Activated CD8-positive, alpha-beta T cell treated with anti-CD3 and anti-CD28 coated beads, Interleukin-2, amount 10 ng/mL, durations not matched to agents 7 days and 5 days (primary cell): ENCODE results near the gene GPC5. TPM values are rescaled to one million over a fixed set of nuclear protein-coding genes. Genes with fewer than 3 reads are reported as not detected.
"Not testable (repeated sequence)": the region's sequence is repeated elsewhere in the genome, so short reads cannot be mapped to it uniquely, and the experiment has no call there.

Source experiments
- ATAC-seq: fragments of 150-1000 bp; cut with Tn5 transposase; one replicate; pipeline ENCODE4 v1.10.0; 2021; ENCODE audit warnings: moderate library complexity
- CTCF ChIA-PET: fragments of 350-600 bp; sonication (Branson Sonifier 250); formaldehyde crosslinking; loops from one replicate; lab custom pipeline; 2021; ENCODE audit warnings: antibody characterized with exemption; lab: Charles Lee
- POLR2A ChIA-PET: fragments of 350-600 bp; sonication (Branson Sonifier 250); formaldehyde crosslinking; loops from one replicate; lab custom pipeline; 2021; ENCODE audit warnings: antibody characterized with exemption; lab: Charles Lee
- DNase-seq: peaks from one replicate; pipeline ENCODE4 v3.0.0-alpha.2; 2020
- H3K27ac Mint-ChIP-seq: one replicate; pipeline ENCODE4 v1.8.0; 2021; ENCODE audit warnings: mild to moderate bottlenecking, mixed read lengths
- H3K27me3 Mint-ChIP-seq: one replicate; pipeline ENCODE4 v1.8.0; 2021; ENCODE audit warnings: low read depth, mixed read lengths
- H3K36me3 Mint-ChIP-seq: one replicate; pipeline ENCODE4 v1.8.0; 2021; ENCODE audit warnings: low read depth, mixed read lengths
- H3K4me1 Mint-ChIP-seq: one replicate; pipeline ENCODE4 v1.8.0; 2021; ENCODE audit warnings: low read depth, mixed read lengths
- H3K4me3 Mint-ChIP-seq: one replicate; pipeline ENCODE4 v1.8.0; 2021; ENCODE audit warnings: mild to moderate bottlenecking, mixed read lengths
- H3K9me3 Mint-ChIP-seq: one replicate; pipeline ENCODE4 v1.8.0; 2022; ENCODE audit warnings: mixed read lengths; ENCODE audit not compliant: insufficient read depth
- total RNA-seq, 2 experiments: library from RNA; stranded (reverse); gene quantifications; one replicate each; pipeline ENCODE4 v1.2.3, GENCODE V29; 2021

The GPC5 gene
- total RNA-seq, 2 experiments from 2014 or later: not detected

- ChIA-PET POLR2A (no interaction called here), CTCF (no interaction called here)
- no peak overlapping the region for H3K27ac Mint-ChIP-seq
- ATAC-seq (no peak), DNase-seq (no peak)
- no peaks in the 10 kb centered on the region for H3K4me1 Mint-ChIP-seq
- no peak overlapping the region for H3K4me3 Mint-ChIP-seq
- H3K36me3 Mint-ChIP-seq: no peaks in the 10 kb centered on the region
- peaks cover 12% of the 10 kb centered on the region for H3K9me3 Mint-ChIP-seq
- no peaks in the 10 kb centered on the region for H3K27me3 Mint-ChIP-seq
Observed at GRCh38 chr13:92512852-92513251, 1114.4 kb downstream of the GPC5 start.

GRCh38 chr13:92513672-92514071 is 1115.3 kb downstream of the GPC5 start:
- ATAC-seq (no peak), DNase-seq (no peak)
- Mint-ChIP-seq H3K27me3 (no peaks in the 10 kb centered on the region), H3K4me3 (no peak overlapping the region), H3K9me3 (peaks cover 12% of the 10 kb centered on the region), H3K27ac (no peak overlapping the region), H3K36me3 (no peaks in the 10 kb centered on the region), H3K4me1 (no peaks in the 10 kb centered on the region)
- POLR2A ChIA-PET: no interaction called here
- CTCF ChIA-PET: no interaction called here

GRCh38 chr13:92514420-92515125 is 1116.2 kb downstream of the GPC5 start:
- ATAC-seq (no peak), DNase-seq (no peak)
- ChIA-PET CTCF (no interaction called here), POLR2A (no interaction called here)
- Mint-ChIP-seq H3K27ac (no peak overlapping the region), H3K9me3 (peaks cover 19% of the 10 kb centered on the region), H3K27me3 (no peaks in the 10 kb centered on the region), H3K4me1 (no peaks in the 10 kb centered on the region), H3K4me3 (no peak overlapping the region), H3K36me3 (no peaks in the 10 kb centered on the region)

GRCh38 chr13:92516878-92517277 is 1118.5 kb downstream of the GPC5 start:
- POLR2A ChIA-PET, H3K27ac Mint-ChIP-seq, H3K36me3 Mint-ChIP-seq, ATAC-seq, DNase-seq, H3K27me3 Mint-ChIP-seq, CTCF ChIA-PET, H3K4me1 Mint-ChIP-seq, H3K4me3 Mint-ChIP-seq: not testable (repeated sequence)
- H3K9me3 Mint-ChIP-seq: peaks cover 20% of the 10 kb centered on the region

- H3K4me3 Mint-ChIP-seq, ATAC-seq, DNase-seq, H3K36me3 Mint-ChIP-seq, H3K27me3 Mint-ChIP-seq, H3K27ac Mint-ChIP-seq, CTCF ChIA-PET, POLR2A ChIA-PET, H3K4me1 Mint-ChIP-seq: not testable (repeated sequence)
- H3K9me3 Mint-ChIP-seq: peaks cover 17% of the 10 kb centered on the region
Observed at GRCh38 chr13:92518622-92519021, 1120.2 kb downstream of the GPC5 start.

GRCh38 chr13:92530364-92530763 is 1131.9 kb downstream of the GPC5 start:
- ChIA-PET CTCF (no interaction called here), POLR2A (no interaction called here)
- no peaks in the 10 kb centered on the region for H3K27me3 Mint-ChIP-seq
- H3K36me3 Mint-ChIP-seq: no peaks in the 10 kb centered on the region
- H3K27ac Mint-ChIP-seq: no peak overlapping the region
- ATAC-seq (no peak), DNase-seq (no peak)
- no peak overlapping the region for H3K4me3 Mint-ChIP-seq
- no peaks in the 10 kb centered on the region for H3K9me3 Mint-ChIP-seq
- H3K4me1 Mint-ChIP-seq: no peaks in the 10 kb centered on the region

GRCh38 chr13:92535222-92536006 is 1137.0 kb downstream of the GPC5 start:
- H3K4me1 Mint-ChIP-seq: no peaks in the 10 kb centered on the region
- no peaks in the 10 kb centered on the region for H3K9me3 Mint-ChIP-seq
- ChIA-PET CTCF (no interaction called here), POLR2A (no interaction called here)
- H3K36me3 Mint-ChIP-seq: no peaks in the 10 kb centered on the region
- no peaks in the 10 kb centered on the region for H3K27me3 Mint-ChIP-seq
- no peak overlapping the region for H3K4me3 Mint-ChIP-seq
- ATAC-seq (no peak), DNase-seq (no peak)
- H3K27ac Mint-ChIP-seq: no peak overlapping the region

GRCh38 chr13:92537471-92537870 is 1139.0 kb downstream of the GPC5 start:
- no peaks in the 10 kb centered on the region for H3K36me3 Mint-ChIP-seq
- ChIA-PET CTCF (no interaction called here), POLR2A (no interaction called here)
- no peak for ATAC-seq
- no peaks in the 10 kb centered on the region for H3K4me1 Mint-ChIP-seq
- H3K4me3 Mint-ChIP-seq: no peak overlapping the region
- H3K27ac Mint-ChIP-seq: no peak overlapping the region
- no peaks in the 10 kb centered on the region for H3K27me3 Mint-ChIP-seq
- peaks cover 4% of the 10 kb centered on the region for H3K9me3 Mint-ChIP-seq
- no peak for DNase-seq

- no peak overlapping the region for H3K4me3 Mint-ChIP-seq
- CTCF ChIA-PET: no interaction called here
- peaks cover 11% of the 10 kb centered on the region for H3K9me3 Mint-ChIP-seq
- no peak overlapping the region for H3K27ac Mint-ChIP-seq
- H3K4me1 Mint-ChIP-seq: no peaks in the 10 kb centered on the region
- ATAC-seq: no peak
- POLR2A ChIA-PET: no interaction called here
- no peaks in the 10 kb centered on the region for H3K27me3 Mint-ChIP-seq
- no peaks in the 10 kb centered on the region for H3K36me3 Mint-ChIP-seq
- no peak for DNase-seq
Observed at GRCh38 chr13:92538164-92538563, 1139.7 kb downstream of the GPC5 start.

- CTCF ChIA-PET, H3K27me3 Mint-ChIP-seq, H3K4me1 Mint-ChIP-seq, DNase-seq, H3K4me3 Mint-ChIP-seq, POLR2A ChIA-PET, ATAC-seq, H3K27ac Mint-ChIP-seq, H3K36me3 Mint-ChIP-seq: not testable (repeated sequence)
- H3K9me3 Mint-ChIP-seq: peaks cover 13% of the 10 kb centered on the region
Observed at GRCh38 chr13:92539148-92539547, 1140.7 kb downstream of the GPC5 start.

GRCh38 chr13:92547266-92547665 is 1148.8 kb downstream of the GPC5 start:
- H3K27me3 Mint-ChIP-seq: no peaks in the 10 kb centered on the region
- no peak for DNase-seq
- no peaks in the 10 kb centered on the region for H3K4me1 Mint-ChIP-seq
- H3K27ac Mint-ChIP-seq: no peak overlapping the region
- POLR2A ChIA-PET: no interaction called here
- CTCF ChIA-PET: no interaction called here
- H3K4me3 Mint-ChIP-seq: no peak overlapping the region
- H3K36me3 Mint-ChIP-seq: no peaks in the 10 kb centered on the region
- no peak for ATAC-seq
- peaks cover 12% of the 10 kb centered on the region for H3K9me3 Mint-ChIP-seq

GRCh38 chr13:92549276-92549675 is 1150.9 kb downstream of the GPC5 start:
- H3K27ac Mint-ChIP-seq: no peak overlapping the region
- no peaks in the 10 kb centered on the region for H3K27me3 Mint-ChIP-seq
- no peaks in the 10 kb centered on the region for H3K9me3 Mint-ChIP-seq
- POLR2A ChIA-PET: no interaction called here
- no peaks in the 10 kb centered on the region for H3K4me1 Mint-ChIP-seq
- DNase-seq (no peak), ATAC-seq (no peak)
- H3K4me3 Mint-ChIP-seq: no peak overlapping the region
- H3K36me3 Mint-ChIP-seq: no peaks in the 10 kb centered on the region
- CTCF ChIA-PET: no interaction called here
